ENCODE data around the gene DUSP10.

DUSP10 gene

DNA sequence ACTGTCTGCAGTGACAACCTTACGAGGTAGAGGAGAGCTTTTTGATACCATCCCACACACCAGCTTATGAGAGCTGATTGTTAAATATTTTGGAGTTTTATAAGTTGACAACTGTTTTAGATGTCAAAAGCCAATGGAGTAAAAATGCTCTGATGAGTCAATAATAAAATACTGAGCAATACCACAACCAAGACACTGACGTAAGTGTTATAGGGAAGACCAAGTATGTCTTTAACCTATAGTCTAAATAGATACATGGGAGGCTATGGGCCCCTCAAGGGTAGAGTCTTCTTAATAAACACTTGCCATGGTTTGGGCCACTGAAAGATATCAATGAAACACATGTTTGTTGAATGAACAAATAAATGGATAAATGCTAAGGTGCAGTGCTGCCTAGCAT, 49.2 kb downstream of the DUSP10 start:
- DNase-seq: no peak

GRCh38 chr1:221691261-221691660, 50.6 kb downstream of the DUSP10 start:
- no peak for DNase-seq

- DNase-seq: no peak
Measured at GRCh38 chr1:221690858-221691257, 51.0 kb downstream of the DUSP10 start.

GRCh38 chr1:221689138-221689537, 52.8 kb downstream of the DUSP10 start:
- DNase-seq: no peak

DNA sequence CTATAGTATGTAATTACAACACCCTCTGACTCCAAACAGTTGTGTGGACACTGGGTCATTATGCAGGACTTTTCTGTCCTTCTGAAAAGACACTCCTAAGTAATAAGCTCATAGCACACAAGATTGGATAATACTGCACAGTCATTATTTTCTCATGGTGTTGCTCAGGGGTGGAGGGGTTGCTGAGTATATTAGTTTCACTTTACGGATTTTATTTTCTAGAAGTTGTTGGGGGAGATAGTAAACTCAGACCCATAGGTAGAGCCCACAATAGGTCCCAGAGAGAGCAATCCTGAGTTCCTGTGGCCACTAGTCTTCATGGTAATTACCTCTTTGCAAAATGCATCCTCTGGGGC, 53.4 kb downstream of the DUSP10 start:
- no peak for DNase-seq

DNA sequence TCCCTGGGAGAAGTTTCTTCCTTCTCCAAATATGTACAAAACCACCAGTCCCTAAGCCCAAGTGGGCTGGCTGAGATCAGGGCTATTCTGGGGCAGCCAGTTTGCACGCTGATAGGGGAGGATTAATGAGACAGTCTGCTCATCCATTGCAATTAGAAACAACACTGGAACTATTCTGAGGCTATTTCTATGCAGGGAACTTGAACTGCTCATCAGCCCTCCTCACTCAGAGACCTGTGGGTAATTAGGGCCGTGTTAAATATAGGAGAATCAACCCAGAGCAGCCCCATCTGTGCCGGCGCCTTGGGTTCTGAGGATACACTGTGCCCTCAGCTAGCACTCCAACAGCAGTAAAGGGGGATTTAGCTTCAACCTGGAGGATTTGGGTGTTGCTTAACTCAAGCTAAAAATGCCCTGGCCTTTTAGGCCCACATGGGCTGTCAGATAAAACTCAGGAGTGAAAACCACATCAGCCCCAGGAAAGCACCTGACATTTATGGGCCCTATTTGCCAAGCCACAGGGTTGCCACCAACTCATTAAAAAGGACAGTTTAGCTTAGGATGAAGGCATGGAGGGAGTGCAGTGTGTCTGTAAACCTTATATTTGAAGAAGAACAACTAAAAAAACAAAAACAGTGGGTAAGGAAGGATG, 53.9 kb downstream of the DUSP10 start:
- no peak for DNase-seq

- no peak for DNase-seq
Measured at GRCh38 chr1:221683681-221684080, 58.2 kb downstream of the DUSP10 start.

GRCh38 chr1:221680085-221680484, 61.8 kb downstream of the DUSP10 start:
- no peak for DNase-seq

DNA sequence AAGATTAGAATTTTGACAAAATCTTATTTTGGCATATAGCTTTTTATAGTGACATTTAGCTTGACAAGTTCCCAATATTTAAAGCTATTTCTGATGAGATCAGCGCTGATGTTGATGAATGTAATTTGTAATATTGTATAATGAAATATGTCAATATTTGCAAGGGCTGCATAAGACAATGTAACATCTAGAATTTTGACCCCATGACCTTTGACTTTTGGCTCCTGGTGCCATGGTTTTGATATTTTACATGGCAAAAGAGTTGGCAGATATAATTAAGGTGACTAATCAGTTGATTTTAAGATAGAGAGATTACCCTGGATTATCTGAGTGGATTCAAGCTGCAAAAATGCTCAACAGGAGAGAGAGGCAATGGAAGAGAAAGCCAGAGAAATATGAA, 63.9 kb downstream of the DUSP10 start:
- DNase-seq: no peak

GRCh38 chr1:221675880-221676800, 65.7 kb downstream of the DUSP10 start:
- DNase-seq: no peak

GRCh38 chr1:221672965-221673364, 68.9 kb downstream of the DUSP10 start:
- DNase-seq: no peak

DNA sequence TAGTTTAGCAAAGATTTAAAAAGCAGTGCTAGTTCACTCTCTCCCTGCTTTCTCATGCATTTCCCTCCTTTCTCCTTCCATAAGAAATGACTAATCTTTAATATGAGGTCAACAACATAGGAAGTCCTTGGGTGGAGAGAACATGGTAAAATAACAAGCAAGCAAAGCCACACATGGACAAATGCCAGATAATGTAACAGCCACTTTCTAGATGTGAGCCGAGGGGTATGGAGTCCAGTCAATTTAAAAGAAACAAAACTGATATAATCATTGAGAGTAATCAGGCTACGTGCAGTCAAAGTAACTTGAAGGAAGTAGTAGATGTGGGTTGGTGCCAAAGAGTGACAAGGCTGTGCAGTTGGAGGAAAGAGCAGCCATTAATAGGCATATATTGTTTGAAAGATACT, 69.6 kb downstream of the DUSP10 start:
- DNase-seq: no peak

DNA sequence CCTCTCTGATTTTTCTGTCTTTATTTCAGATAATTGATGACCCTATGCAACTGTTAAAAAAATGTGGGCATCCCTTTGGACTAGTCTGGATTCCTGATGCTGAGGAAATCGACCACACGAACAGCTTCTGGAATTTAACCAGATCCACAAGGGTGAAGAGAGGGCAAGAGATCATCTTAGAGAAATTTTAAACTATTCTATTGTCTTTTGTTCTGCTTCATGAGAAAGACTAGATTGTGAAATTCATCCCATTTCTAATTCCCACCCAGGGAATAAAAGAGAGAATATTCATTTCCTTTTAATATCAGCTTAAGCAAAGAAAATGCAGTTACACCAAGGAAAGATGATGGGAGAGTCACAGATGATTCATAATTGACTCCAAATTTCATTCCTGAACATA, 71.8 kb downstream of the DUSP10 start:
- DNase-seq: no peak

- peak; percentile 34 for DNase-seq
Measured at GRCh38 chr1:221669441-221669840, 72.4 kb downstream of the DUSP10 start.

DNA sequence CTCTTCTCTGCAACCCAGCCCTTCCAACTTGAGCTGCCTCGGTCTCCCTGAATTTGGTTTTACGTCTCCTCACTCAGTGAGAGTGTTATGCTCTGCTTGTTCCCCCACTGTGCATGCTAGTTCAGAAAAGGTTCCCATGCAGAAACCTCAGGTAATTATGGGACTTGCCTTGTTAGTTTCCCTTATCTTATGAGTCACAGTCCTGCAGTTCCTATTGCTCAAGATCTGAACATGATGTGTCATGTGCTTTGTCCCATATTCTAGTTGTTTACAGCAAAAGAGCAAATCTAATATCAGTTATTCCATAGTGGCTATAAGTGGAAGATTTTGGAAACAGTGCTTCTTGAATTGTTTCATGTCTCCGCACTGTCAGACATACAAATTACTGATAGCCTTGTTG, 74.4 kb downstream of the DUSP10 start:
- DNase-seq: no peak

DNA sequence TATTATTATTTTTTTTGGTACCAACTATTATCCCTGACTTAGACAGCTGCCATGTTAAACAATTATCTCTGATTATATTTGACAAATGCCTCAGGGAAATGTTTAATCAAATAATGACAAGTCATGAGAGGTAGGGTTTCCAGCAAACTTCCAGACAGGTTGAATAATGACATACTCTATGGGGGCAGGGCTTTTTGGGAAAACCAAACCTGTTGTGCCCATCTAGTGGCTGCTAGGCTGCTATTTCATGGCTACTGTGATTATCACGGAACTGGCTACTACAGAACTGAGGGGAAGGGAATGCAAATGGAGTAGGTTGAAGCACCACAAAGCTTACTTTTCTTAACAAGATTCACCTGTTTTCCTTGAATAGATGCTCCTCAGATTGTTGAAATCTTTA, 77.6 kb downstream of the DUSP10 start:
- no peak for DNase-seq

DNA sequence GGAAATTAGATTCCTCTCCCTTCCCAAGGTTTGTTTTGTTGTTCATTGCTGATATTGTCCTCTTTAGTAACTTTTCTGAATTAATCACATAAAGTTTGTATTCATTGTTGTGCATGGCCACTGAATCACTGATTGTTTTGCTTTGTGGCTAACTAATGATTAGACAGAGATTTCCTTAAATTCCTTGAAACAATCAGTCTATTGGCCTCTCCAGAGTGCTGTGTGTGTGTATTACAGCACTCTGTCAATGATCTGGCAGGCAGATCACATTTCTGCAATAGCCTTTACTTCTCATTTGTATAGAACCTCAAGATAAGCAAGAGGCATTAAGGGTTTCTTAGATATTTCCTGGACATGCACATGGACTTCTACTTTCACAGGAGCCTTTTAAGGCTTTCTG, 78.6 kb downstream of the DUSP10 start:
- DNase-seq: no peak

DNA sequence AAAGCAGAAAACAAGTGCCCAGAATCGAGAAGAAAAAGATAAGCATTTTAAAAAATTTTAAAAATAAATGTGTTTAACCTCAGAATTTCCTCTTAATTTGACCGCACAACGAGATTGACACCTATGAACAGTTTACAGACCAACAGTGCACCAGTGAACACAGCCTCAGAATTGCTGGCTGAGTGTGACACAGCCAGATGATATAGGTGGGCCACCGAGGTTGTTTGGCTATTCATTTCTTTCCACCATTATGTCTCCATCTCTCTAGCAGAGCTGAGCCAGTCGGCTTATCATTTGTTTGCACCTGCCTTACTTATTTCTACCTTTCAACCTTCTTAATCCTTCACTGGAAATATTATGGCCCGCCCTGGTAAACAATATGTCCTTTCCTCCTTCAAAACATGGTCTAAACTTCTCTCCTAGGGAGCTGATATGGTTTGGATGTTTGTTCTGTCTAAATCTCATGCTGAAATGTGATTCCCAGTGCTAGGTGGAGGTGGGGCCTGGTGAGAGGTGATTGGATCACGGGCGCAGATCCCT, 86.1 kb downstream of the DUSP10 start:
- no peak for DNase-seq
